ENCODE measurements around the gene MYO9A.

Gene MYO9A

DNA sequence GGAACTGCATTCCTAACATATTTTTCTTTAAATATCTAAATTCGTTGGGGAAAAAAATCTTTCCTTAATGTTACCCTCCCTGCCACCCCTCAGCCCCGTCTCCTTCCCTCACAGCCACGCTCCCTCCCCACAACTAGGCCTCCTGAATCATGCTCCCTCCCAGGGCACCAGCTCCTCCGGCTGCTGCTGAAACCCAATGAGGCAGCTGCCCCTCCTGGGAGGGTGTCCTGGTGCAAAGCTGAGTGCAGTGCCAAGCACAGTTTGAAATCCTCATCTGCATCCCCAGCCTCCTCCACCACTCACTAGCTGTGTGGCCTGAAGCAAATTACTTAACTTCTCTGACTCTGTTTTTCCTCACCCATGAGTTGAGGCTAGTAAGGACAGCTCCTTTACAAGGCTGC lies 310.3 kb downstream of the MYO9A start:
- TF ChIP-seq, protein P1, sequence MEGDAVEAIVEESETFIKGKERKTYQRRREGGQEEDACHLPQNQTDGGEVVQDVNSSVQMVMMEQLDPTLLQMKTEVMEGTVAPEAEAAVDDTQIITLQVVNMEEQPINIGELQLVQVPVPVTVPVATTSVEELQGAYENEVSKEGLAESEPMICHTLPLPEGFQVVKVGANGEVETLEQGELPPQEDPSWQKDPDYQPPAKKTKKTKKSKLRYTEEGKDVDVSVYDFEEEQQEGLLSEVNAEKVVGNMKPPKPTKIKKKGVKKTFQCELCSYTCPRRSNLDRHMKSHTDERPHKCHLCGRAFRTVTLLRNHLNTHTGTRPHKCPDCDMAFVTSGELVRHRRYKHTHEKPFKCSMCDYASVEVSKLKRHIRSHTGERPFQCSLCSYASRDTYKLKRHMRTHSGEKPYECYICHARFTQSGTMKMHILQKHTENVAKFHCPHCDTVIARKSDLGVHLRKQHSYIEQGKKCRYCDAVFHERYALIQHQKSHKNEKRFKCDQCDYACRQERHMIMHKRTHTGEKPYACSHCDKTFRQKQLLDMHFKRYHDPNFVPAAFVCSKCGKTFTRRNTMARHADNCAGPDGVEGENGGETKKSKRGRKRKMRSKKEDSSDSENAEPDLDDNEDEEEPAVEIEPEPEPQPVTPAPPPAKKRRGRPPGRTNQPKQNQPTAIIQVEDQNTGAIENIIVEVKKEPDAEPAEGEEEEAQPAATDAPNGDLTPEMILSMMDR (IDR thresholded peaks at IDR 0.05; ENCODE audit: low read depth, low read length, missing control alignments): no peak
- in situ Hi-C loops (cut with HindIII; ENCODE audit: low sequenced_read_pairs): loop anchor here (5.0 kb wide), 1 partner anchor 55 kb away; no protein-coding TSS in a partner anchor
- no peak overlapping the region for H3K4me3 ChIP-seq (ENCODE audit: low read depth, low read length)
- no peak for DNase-seq (ENCODE audit: low read depth)

DNA sequence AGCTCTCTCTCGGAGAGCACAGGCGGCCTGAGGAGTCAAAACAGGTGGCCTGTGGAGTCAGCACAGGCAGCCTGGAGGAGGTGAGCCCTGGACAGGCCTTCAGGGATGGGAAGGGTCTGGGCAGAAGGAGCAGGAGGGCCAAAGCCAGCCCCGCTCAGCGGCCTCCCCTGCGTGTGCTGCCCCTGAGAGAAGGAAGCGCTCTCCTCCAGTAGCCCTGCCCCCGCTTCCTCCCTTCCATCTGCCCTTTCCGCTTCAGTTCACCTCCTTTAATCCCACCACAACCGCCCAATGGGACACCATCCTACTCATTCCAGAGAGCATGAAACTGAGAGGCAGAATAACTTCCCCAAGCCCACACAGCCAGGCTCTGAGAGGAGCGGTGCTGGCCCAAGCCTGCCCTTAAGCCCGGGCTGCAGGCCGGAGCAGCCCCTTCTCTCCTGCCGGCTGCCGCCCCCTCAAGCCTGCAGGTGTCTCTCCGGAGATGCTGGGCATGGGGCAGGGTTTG lies 310.8 kb downstream of the MYO9A start:
- in situ Hi-C loops (cut with HindIII; ENCODE audit: low sequenced_read_pairs): loop anchor here (5.0 kb wide), 1 partner anchor 55 kb away; no protein-coding TSS in a partner anchor
- no peak overlapping the region for H3K4me3 ChIP-seq (ENCODE audit: low read depth, low read length)
- no peak for DNase-seq (ENCODE audit: low read depth)
- TF ChIP-seq, protein P1 (IDR thresholded peaks at IDR 0.05; ENCODE audit: low read depth, low read length, missing control alignments): no peak

- TF ChIP-seq, protein P1 (IDR thresholded peaks at IDR 0.05; ENCODE audit: low read depth, low read length, missing control alignments): no peak
- no peak overlapping the region for H3K4me3 ChIP-seq (ENCODE audit: low read depth, low read length)
- in situ Hi-C loops (cut with HindIII; ENCODE audit: low sequenced_read_pairs): loop anchor here (5.0 kb wide), 1 partner anchor 54 kb away; no protein-coding TSS in a partner anchor
- DNase-seq (ENCODE audit: low read depth): no peak
Measured at GRCh38 chr15:71806452-71806931, 311.5 kb downstream of the MYO9A start.

GRCh38 chr15:71804695-71805470 lies 313.1 kb downstream of the MYO9A start:
- H3K4me3 ChIP-seq (ENCODE audit: low read depth, low read length): no peak overlapping the region
- TF ChIP-seq, protein P1 (IDR thresholded peaks at IDR 0.05; ENCODE audit: low read depth, low read length, missing control alignments): no peak
- in situ Hi-C loops (cut with HindIII; ENCODE audit: low sequenced_read_pairs): loop anchor here (5.0 kb wide), 1 partner anchor 53 kb away; no protein-coding TSS in a partner anchor
- no peak for DNase-seq (ENCODE audit: low read depth)

DNA sequence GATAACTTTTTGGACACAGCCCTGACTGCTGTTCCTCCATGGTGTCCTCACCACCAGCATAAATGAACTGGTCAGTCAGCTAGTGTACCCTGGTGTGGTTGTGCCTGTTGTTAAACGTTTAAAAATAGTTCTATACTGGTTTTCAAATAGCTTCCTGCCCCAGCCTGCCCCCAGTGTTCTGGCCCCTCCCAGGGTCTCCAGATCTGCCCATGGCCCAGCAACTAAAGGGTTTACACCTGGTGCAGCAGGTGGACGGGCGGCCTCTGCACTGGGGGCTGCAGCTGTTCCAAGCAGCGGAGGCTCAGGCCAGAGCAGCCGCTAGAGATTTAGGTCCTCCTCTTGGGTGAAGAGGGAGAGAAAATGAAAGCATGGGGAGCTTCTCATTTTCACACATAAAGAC lies 313.7 kb downstream of the MYO9A start:
- H3K4me3 ChIP-seq (ENCODE audit: low read depth, low read length): no peak overlapping the region
- no peak for DNase-seq (ENCODE audit: low read depth)
- TF ChIP-seq, protein P1 (IDR thresholded peaks at IDR 0.05; ENCODE audit: low read depth, low read length, missing control alignments): no peak
- in situ Hi-C loops (cut with HindIII; ENCODE audit: low sequenced_read_pairs): no loop called here

DNA sequence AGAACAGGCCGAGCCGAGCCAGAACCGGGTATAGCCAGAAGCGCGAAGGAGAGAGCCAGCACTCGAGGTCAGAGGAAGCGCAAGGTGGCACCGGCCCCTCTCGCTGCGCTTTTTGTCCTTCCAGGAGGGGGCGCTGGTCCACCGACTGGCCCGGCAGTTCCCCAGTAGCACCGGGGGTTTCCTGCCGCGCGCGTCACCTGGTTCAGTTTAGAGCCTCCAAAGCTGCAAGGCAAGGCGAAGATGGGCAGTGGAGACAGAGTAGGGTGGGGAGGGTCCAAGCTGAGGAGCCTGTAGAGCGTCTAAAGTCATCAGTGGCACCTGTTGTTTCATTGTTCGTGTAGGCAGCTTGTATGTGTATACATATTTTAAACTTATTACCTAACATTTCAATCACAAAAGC lies 315.2 kb downstream of the MYO9A start:
- TF ChIP-seq, protein P1 (IDR thresholded peaks at IDR 0.05; ENCODE audit: low read depth, low read length, missing control alignments): peak; percentile 38
- in situ Hi-C loops (cut with HindIII; ENCODE audit: low sequenced_read_pairs): no loop called here
- H3K4me3 ChIP-seq (ENCODE audit: low read depth, low read length): no peak overlapping the region
- no peak for DNase-seq (ENCODE audit: low read depth)

Data from astrocyte of the cerebellum (primary cell).